Osteocyte (in vitro differentiated cells): ENCODE measurements around the gene TRAIP. TPM values are rescaled to one million over a fixed set of nuclear protein-coding genes. Genes with fewer than 3 reads are reported as not detected.

Source experiments
- DNase-seq: peaks from one replicate; pipeline ENCODE4 v3.0.0; 2021; ENCODE audit warnings: mixed read lengths; ENCODE audit not compliant: unreplicated experiment; ENCODE audit errors: extremely low spot score
- H3K27ac Mint-ChIP-seq: one replicate; pipeline ENCODE4 v1.8.0; 2021; ENCODE audit warnings: mild to moderate bottlenecking, mixed read lengths; ENCODE audit not compliant: unreplicated experiment
- H3K27me3 Mint-ChIP-seq: one replicate; pipeline ENCODE4 v1.8.0; 2021; ENCODE audit warnings: mixed read lengths; ENCODE audit not compliant: unreplicated experiment
- H3K36me3 Mint-ChIP-seq: one replicate; pipeline ENCODE4 v1.8.0; 2021; ENCODE audit warnings: mixed read lengths; ENCODE audit not compliant: unreplicated experiment
- H3K4me1 Mint-ChIP-seq: one replicate; pipeline ENCODE4 v1.8.0; 2021; ENCODE audit warnings: mixed read lengths; ENCODE audit not compliant: unreplicated experiment
- H3K4me3 Mint-ChIP-seq: one replicate; pipeline ENCODE4 v1.8.0; 2021; ENCODE audit warnings: mild to moderate bottlenecking, moderate library complexity, mixed read lengths; ENCODE audit not compliant: unreplicated experiment
- H3K9me3 Mint-ChIP-seq: one replicate; pipeline ENCODE4 v1.8.0; 2021; ENCODE audit warnings: mixed read lengths; ENCODE audit not compliant: unreplicated experiment
- CTCF ChIP-seq: fragments of 200-600 bp; sonication (generic); IDR thresholded peaks from 2 replicates; pipeline ENCODE4 v1.5.0; 2021; ENCODE audit warnings: antibody characterized with exemption, mild to moderate bottlenecking, moderate library complexity
- total RNA-seq: library from RNA; stranded (reverse); gene quantifications from 2 replicates; pipeline ENCODE4 v1.2.1, GENCODE V29; 2021

Gene TRAIP
- total RNA-seq, 1 donor from 2014 or later: 3.4 TPM

- no peak for DNase-seq
- no peaks in the 10 kb centered on the region for H3K9me3 Mint-ChIP-seq
These were observed 50.3 kb downstream of the TRAIP start for GRCh38 chr3:49805897-49806701.

GRCh38 chr3:49805367-49805782, 51.0 kb downstream of the TRAIP start:
- Mint-ChIP-seq H3K4me3 (peak overlapping the region; percentile 59), H3K9me3 (no peaks in the 10 kb centered on the region), H3K36me3 (peaks cover 4% of the 10 kb centered on the region), H3K27ac (peak overlapping the region; percentile 87), H3K4me1 (peaks cover 44% of the 10 kb centered on the region), H3K27me3 (peaks cover 8% of the 10 kb centered on the region)
- peak; percentile 87 for DNase-seq
- TF ChIP-seq CTCF: no peak

More at GRCh38 chr3:49805897-49806701, 50.3 kb downstream of the TRAIP start:
- Mint-ChIP-seq H3K27ac (peak overlapping the region; percentile 87), H3K4me3 (no peak overlapping the region), H3K27me3 (peaks cover 8% of the 10 kb centered on the region), H3K36me3 (peaks cover 4% of the 10 kb centered on the region), H3K4me1 (peaks cover 44% of the 10 kb centered on the region)
- TF ChIP-seq CTCF: no peak

GRCh38 chr3:49804141-49805041, 52.0 kb downstream of the TRAIP start:
- Mint-ChIP-seq H3K4me1 (peaks cover 50% of the 10 kb centered on the region), H3K27ac (peak overlapping the region; percentile 87), H3K9me3 (no peaks in the 10 kb centered on the region), H3K27me3 (peaks cover 8% of the 10 kb centered on the region), H3K4me3 (peak overlapping the region; percentile 86), H3K36me3 (no peaks in the 10 kb centered on the region)
- DNase-seq: no peak
- TF ChIP-seq CTCF: no peak

GRCh38 chr3:49803465-49804140, 52.8 kb downstream of the TRAIP start:
- peak overlapping the region; percentile 86 for H3K4me3 Mint-ChIP-seq
- peak overlapping the region; percentile 54 for H3K27ac Mint-ChIP-seq
- no peaks in the 10 kb centered on the region for H3K9me3 Mint-ChIP-seq
- H3K27me3 Mint-ChIP-seq: peaks cover 8% of the 10 kb centered on the region
- peaks cover 54% of the 10 kb centered on the region for H3K4me1 Mint-ChIP-seq
- no peak for DNase-seq
- no peaks in the 10 kb centered on the region for H3K36me3 Mint-ChIP-seq
- no peak for TF ChIP-seq CTCF
